GM18502 (cell line): Measurements from ENCODE around the gene FBXW8.

Experiments
- ATAC-seq: cut with Tn5 transposase; IDR thresholded peaks from one replicate; pipeline ENCODE4 v1.9.1; 2021; ENCODE audit warnings: mild to moderate bottlenecking; ENCODE audit not compliant: unreplicated experiment, poor library complexity

FBXW8 gene

GRCh38 chr12:117034249-117034648 lies 123.5 kb downstream of the FBXW8 start:
- no peak for ATAC-seq

GRCh38 chr12:117034701-117035151 lies 124.0 kb downstream of the FBXW8 start:
- ATAC-seq = no peak

GRCh38 chr12:117035287-117035686 lies 124.5 kb downstream of the FBXW8 start:
- no peak for ATAC-seq

DNA sequence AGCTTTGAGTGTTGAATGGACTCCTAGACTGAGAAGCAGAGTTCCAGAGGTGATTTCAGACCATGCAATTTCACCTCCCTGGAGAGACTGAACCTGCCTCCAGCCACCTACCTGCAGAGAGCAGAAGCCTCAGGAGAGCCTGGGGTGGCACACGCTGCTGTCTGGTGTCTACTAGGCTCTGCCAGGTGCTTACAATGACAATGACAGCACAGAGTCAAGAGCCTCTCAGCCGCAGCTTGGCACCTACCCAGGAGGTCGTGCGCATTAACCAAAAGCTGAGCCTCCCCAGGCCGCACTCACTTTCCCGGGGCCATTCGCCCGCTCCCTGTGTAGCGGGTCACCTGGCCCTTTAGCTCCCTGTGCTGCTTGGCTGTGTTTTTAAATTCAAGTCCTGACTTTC lies 125.3 kb downstream of the FBXW8 start:
- no peak for ATAC-seq

DNA sequence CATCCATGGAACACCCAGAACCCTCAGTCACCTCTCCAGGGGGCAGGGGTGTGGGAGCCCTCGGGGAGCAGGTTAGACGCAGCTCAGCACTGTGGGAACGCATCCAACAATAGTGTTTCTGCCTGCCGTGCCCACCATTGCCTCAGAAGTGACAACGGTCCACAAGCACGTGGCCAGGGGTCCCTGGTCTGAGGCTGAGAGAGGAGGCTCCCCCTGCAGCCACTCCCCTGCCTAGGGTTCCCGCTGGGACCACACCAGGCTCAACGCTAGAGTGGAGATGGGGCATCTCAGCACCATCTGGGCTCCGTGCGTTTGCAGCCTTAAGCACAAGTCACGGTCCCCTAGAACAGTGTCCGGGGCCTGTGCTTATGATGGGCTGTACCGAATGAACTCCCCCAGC lies 125.8 kb downstream of the FBXW8 start:
- no peak for ATAC-seq

GRCh38 chr12:117037289-117038022 lies 126.7 kb downstream of the FBXW8 start:
- ATAC-seq = no peak

DNA sequence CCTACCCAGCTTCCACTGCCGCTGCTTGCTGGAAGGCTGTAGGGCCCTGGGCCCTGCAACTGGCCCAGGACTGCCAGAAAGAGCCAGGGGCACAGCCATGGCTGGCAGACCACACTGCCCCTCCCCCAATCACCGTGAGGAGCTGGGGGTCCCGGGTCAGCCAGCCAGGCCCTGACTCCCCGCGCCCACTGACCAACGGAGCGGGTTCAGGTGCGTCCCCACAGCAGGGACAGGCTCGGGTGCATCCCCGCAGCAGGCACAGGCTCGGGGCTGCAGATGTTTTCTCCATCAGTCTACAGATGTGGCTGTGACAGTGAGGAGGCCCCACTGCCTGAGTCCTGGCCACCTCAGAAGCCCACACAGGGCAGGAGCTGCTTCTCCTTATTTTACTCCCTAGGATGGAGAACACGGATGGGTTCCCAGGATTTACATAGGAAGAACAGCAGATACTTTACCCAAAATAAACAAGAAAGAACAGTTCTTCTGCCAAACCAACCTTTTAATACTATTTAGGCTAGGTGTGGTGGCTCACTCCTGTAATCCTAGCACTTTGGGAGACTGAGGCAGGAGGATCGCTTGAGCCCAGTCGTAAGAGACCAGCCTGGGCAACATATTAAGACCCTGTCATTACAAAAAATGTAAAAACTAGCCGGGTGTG lies 127.4 kb downstream of the FBXW8 start:
- no peak for ATAC-seq

- no peak for ATAC-seq
Observed at GRCh38 chr12:117038919-117039318, 128.2 kb downstream of the FBXW8 start.

- no peak for ATAC-seq
Observed at GRCh38 chr12:117039891-117040309, 129.2 kb downstream of the FBXW8 start.

- ATAC-seq = no peak
Observed at GRCh38 chr12:117040496-117040895, 129.7 kb downstream of the FBXW8 start.

DNA sequence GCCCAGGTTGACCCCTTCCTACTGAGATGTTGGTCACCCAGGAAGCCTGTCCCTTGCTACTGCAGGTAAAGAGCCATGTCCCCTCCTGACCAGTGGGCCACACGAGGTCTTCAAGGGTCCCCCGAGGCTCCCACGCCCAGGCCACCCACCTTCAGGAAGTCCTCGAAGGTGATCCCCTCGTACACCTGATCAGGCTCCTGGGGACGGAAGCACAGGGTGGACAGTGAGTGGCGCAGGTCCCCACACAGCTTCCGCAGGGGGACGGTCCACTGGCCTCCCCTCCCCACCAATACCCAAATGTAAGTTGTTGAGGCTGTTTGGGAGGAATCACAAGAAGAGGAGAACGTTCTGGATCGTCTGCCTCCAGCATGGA lies 131.0 kb downstream of the FBXW8 start:
- no peak for ATAC-seq

DNA sequence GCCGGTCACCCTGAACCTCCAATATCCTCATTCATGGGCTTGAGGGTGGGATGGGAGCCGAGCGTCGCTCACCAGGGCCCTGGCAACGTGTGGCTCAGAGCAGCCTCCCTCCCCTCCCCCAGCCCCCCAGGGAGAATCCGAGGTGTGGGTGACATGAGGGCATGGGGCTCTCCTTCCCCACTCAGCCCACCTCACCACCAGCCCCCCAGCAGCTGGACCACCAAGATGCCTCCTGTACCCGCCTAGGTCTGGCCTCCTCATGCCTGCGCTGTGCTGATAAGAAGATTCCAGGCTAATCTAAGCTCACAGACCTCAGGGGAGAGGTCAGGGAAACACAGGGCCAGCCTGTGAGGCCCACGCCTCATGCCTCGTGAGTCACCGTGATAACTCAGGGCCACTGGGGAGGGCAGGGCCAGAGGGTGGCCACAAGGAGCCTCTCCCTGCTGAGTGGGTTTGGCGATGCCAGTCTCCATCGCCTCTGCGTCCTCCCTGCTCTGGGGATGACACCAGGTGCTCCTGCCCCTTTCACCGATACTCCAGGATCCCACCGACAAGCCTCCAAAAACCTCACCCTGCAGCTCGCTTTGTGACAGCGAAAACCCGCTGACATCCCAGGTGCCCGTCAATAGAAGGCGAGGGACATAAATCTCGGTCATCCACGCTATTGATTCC lies 131.6 kb downstream of the FBXW8 start:
- no peak for ATAC-seq

GRCh38 chr12:117042862-117043261 lies 132.1 kb downstream of the FBXW8 start:
- ATAC-seq = no peak

DNA sequence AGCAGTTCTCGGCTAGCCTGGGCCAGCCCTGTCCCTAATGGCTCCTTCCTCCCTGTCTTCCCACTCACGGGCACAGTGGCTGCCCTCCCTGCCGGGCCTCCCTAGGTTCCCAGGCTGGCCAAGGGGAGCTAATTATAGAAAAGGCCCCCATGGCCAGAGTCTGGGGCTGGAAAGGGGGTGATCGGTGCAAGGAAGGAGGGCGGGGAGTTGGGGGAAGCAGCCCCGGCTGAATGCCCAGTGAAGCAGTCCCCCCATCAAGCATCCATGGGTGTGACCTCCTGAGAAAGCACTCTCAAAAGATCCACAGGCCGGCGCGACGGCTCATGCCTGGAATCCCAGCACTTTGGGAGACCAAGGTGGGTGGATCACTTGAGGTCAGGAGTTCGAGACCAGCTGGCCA lies 133.6 kb downstream of the FBXW8 start:
- ATAC-seq = no peak

GRCh38 chr12:117044790-117045159 lies 134.0 kb downstream of the FBXW8 start:
- no peak for ATAC-seq

DNA sequence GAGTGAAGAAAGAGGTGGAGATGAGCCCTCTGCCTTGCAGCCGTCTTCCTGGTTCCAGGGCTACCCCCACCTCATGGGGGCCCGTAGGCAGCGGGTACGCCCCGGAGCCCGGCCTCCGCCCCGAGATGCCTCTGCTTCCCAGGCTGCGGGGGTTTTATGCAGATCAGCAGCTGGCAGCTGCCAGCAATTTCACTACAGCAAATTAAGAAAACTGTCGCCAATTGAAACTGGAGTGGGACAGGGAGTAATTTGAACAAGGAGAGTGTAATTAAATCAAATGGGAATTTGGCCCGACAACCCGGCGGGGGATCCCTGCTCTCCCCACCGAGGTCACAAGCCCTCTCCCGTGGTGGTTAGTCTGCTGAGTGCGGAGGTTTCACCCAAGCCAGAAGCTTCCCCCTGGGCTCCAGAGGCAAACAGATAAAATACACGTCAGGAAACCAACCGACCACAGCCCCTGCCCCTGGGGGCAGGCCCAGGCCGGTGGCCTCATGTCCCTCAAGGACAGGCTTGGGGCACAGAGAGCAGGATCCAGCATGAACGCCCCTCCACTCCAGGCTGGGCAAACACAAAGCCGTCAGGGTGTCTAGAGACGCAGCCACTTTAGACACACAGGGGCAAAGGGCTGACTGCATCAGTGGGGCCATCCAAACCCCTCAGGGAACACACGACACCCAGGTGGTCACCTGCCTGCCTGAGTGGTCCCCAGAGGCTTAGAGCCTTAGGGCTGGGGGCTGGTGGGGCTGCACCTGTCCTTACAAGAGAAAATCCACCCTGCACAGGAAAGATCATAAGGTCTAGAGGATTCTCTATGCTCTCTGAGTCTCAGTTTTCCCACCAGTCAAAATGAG lies 134.6 kb downstream of the FBXW8 start:
- no peak for ATAC-seq

- no peak for ATAC-seq
Observed at GRCh38 chr12:117046011-117046369, 135.2 kb downstream of the FBXW8 start.

DNA sequence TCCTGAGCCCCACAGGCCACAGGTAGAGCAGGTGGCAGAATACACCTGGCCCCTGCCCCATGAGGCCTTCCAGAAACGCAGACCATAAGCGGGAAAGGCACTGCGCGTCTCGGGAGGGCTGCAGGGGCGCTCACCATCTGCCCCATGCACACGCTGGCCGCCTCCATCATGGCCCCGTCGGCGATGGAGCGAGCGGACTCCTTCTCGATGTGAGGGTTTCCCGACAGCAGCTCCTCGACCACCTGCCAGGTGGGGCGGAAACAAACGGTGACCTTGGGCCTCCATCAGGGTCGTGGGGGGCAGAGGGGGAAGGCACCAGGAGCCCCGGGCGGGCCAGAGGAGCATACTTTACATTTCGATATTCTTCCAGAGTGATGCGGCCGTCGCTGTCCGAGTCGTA lies 135.7 kb downstream of the FBXW8 start:
- ATAC-seq = no peak

GRCh38 chr12:117046861-117047530 lies 136.2 kb downstream of the FBXW8 start:
- no peak for ATAC-seq
